CD4-positive, alpha-beta memory T cell (primary cell): ENCODE measurements around the gene PCDH15. TPM values are rescaled to one million over a fixed set of nuclear protein-coding genes. Genes with fewer than 3 reads are reported as not detected.

Experiments
- CTCF ChIA-PET: fragments of 350-600 bp; sonication (Branson Sonifier 250); formaldehyde crosslinking; loops from one replicate; lab custom pipeline; 2021; ENCODE audit warnings: inconsistent platforms; ENCODE audit not compliant: partially characterized antibody; lab: Charles Lee
- POLR2A ChIA-PET: fragments of 350-600 bp; sonication (Branson Sonifier 250); formaldehyde crosslinking; loops from one replicate; lab custom pipeline; 2021; ENCODE audit not compliant: partially characterized antibody; lab: Charles Lee
- DNase-seq, 5 donors: peaks; one replicate each; pipeline versions ENCODE4 v3.0.0 to v3.0.0-alpha.2; 2020 to 2022; ENCODE audit warnings: mixed read lengths in 1 of 5
- H3K27ac ChIP-seq: one replicate; pipeline ENCODE4 v1.7.0; 2013; ENCODE audit warnings: low read depth, low read length
- H3K27me3 ChIP-seq: 2 replicates; pipeline ENCODE4 v1.7.0; 2013; ENCODE audit warnings: mild to moderate bottlenecking, low read length, moderate library complexity; ENCODE audit not compliant: insufficient read depth
- H3K36me3 ChIP-seq: 2 replicates; pipeline ENCODE4 v1.7.0; 2013; ENCODE audit warnings: mild to moderate bottlenecking, low read length, moderate library complexity; ENCODE audit not compliant: insufficient read depth
- H3K4me1 ChIP-seq: 2 replicates; pipeline ENCODE4 v1.7.0; 2013; ENCODE audit warnings: mild to moderate bottlenecking, low read length, moderate library complexity; ENCODE audit not compliant: insufficient read depth
- H3K4me3 ChIP-seq, 2 donors: one replicate each; pipeline ENCODE4 v1.7.0; 2013; ENCODE audit warnings: low read length in 2 of 2, mild to moderate bottlenecking in 1 of 2
- H3K9me3 ChIP-seq, 2 donors: one replicate each; pipeline ENCODE4 v1.7.0; 2013; ENCODE audit warnings: low read length in 2 of 2, control low read depth in 1 of 2; ENCODE audit not compliant: control insufficient read depth in 1 of 2
- H3K27ac Mint-ChIP-seq, 7 donors: one replicate each; pipeline ENCODE4 v1.8.0; 2020 to 2021; ENCODE audit warnings: mixed read lengths in 7 of 7, mild to moderate bottlenecking in 6 of 7, inconsistent platforms in 3 of 7, moderate library complexity in 3 of 7
- H3K27me3 Mint-ChIP-seq, 2 donors: one replicate each; pipeline ENCODE4 v1.8.0; 2020 to 2021; ENCODE audit warnings: mixed read lengths in 2 of 2
- H3K36me3 Mint-ChIP-seq, 2 donors: one replicate each; pipeline ENCODE4 v1.8.0; 2020 to 2021; ENCODE audit warnings: mixed read lengths in 2 of 2, inconsistent platforms in 1 of 2, mild to moderate bottlenecking in 1 of 2
- H3K4me1 Mint-ChIP-seq, 4 donors: one replicate each; pipeline ENCODE4 v1.8.0; 2020 to 2021; ENCODE audit warnings: mixed read lengths in 4 of 4, mild to moderate bottlenecking in 1 of 4
- H3K4me3 Mint-ChIP-seq, 8 donors: one replicate each; pipeline ENCODE4 v1.8.0; 2020 to 2021; ENCODE audit warnings: mixed read lengths in 8 of 8, mild to moderate bottlenecking in 7 of 8, moderate library complexity in 6 of 8, inconsistent platforms in 3 of 8
- H3K9me3 Mint-ChIP-seq, 8 donors: one replicate each; pipeline ENCODE4 v1.8.0; 2020 to 2021; ENCODE audit warnings: mixed read lengths in 8 of 8, mild to moderate bottlenecking in 5 of 8, inconsistent platforms in 3 of 8, moderate library complexity in 1 of 8
- intact Hi-C: fragments of 100-400 bp; cut with micrococcal nuclease; formaldehyde crosslinking; loops from one replicate; pipeline ENCODE4 v1.15.1; 2023
- polyA plus RNA-seq, 2 donors: library from polyadenylated mRNA; unstranded; fragments of 300-500 nt; fragmentation: Illumina TruSeq; gene quantifications; one replicate each; pipeline ENCODE4 v1.2.3, GENCODE V29; 2021
- total RNA-seq, 2 experiments: library from RNA; stranded (reverse); gene quantifications; one replicate each; pipeline ENCODE4 v1.2.3, GENCODE V29; 2021

Gene PCDH15
- total and polyA plus RNA-seq, 4 experiments from 2014 or later, result not detected

DNA sequence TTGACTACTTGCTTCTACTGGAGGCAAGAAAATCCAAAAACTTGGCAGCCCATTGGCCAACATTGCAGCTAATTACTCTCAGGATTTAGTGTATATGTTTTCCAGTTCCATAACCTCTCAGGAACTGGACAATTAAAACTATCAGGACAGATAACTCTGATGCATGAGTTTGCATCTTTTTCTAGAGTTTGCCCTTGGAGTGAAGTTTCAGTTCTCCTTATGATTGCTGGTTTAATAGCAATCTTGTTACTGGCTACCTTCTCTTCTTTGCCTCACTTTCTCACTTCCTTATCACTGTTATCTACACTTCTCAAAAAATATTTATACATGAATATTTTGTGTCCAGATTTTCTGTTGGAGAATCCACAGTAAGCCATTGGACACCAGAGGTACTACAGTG is 735.9 kb downstream of the PCDH15 start:
- Histone ChIP-seq H3K36me3 (no peaks in the 10 kb centered on the region), H3K27me3 (no peaks in the 10 kb centered on the region), H3K9me3 (no peaks in the 10 kb centered on the region), H3K4me3 (no peak overlapping the region), H3K4me1 (no peaks in the 10 kb centered on the region), H3K27ac (no peak overlapping the region)
- ChIA-PET CTCF (no interaction called here), POLR2A (no interaction called here)
- no peaks in the 10 kb centered on the region for H3K4me1 Mint-ChIP-seq
- H3K27ac Mint-ChIP-seq, result no peak overlapping the region
- intact Hi-C loops, result no loop called here
- H3K27me3 Mint-ChIP-seq, result no peaks in the 10 kb centered on the region
- no peaks in the 10 kb centered on the region for H3K36me3 Mint-ChIP-seq
- no peak for DNase-seq
- peaks cover 0 to 14% (median 3%) of the 10 kb centered on the region in 8 donors for H3K9me3 Mint-ChIP-seq
- no peak overlapping the region for H3K4me3 Mint-ChIP-seq

DNA sequence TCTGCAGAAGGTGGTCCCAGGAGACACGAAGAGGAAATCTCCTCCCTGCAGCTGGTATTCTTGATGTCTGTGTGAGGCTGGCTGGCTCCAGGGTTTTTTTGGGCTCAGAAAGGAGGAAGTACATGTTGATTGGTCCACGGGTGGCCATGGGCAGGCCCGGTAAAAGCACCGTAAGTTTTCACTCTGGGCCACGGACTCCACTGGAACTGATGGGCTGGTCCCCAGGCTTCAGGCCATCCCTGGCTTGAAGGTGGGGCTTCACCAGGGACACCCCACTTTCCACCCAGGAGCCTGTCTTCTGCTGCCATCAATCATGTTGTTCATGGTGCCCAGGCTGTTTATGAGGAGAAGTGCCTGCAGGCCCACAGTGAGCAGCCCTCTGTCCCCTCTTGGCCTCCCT is 736.8 kb downstream of the PCDH15 start:
- CTCF ChIA-PET, result no interaction called here
- no peak overlapping the region for H3K4me3 Mint-ChIP-seq

DNA sequence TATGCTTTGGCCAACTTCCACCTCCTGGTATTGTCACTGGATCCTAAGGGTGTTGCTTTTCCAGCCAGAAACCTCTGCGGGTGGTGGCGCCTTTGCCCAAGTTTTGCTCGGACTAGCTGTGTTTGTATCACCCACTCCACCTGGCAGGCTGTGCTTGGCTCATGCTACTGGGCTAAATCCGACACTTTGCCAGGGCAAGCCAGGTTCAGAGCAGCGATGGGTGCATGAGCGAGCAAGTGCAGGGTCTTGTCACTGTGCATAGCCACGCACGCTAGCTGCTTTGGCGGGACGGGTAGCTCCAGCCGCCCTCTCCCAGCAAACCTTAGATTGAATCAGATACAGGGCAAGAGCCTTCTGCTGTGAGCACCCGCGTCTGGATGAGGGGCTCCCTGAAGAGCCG is 737.5 kb downstream of the PCDH15 start:
- peaks cover 2 to 18% (median 6%) of the 10 kb centered on the region in 8 donors for H3K9me3 Mint-ChIP-seq
- no peaks in the 10 kb centered on the region for H3K27me3 Mint-ChIP-seq
- ChIA-PET CTCF (no interaction called here), POLR2A (no interaction called here)
- Histone ChIP-seq H3K27ac (no peak overlapping the region), H3K36me3 (no peaks in the 10 kb centered on the region), H3K4me3 (no peak overlapping the region), H3K9me3 (no peaks in the 10 kb centered on the region), H3K27me3 (no peaks in the 10 kb centered on the region), H3K4me1 (no peaks in the 10 kb centered on the region)
- H3K27ac Mint-ChIP-seq, result no peak overlapping the region
- H3K36me3 Mint-ChIP-seq, result no peaks in the 10 kb centered on the region
- H3K4me1 Mint-ChIP-seq, result no peaks in the 10 kb centered on the region
- intact Hi-C loops, result no loop called here
- no peak overlapping the region for H3K4me3 Mint-ChIP-seq
- DNase-seq, result no peak

More for the DNA sequence above, 736.8 kb downstream of the PCDH15 start:
- peak in 1 of 5 donors; percentile 25 for DNase-seq
- Histone ChIP-seq H3K9me3 (no peaks in the 10 kb centered on the region), H3K4me1 (no peaks in the 10 kb centered on the region), H3K27me3 (no peaks in the 10 kb centered on the region), H3K36me3 (no peaks in the 10 kb centered on the region), H3K27ac (no peak overlapping the region), H3K4me3 (no peak overlapping the region)
- H3K4me1 Mint-ChIP-seq, result no peaks in the 10 kb centered on the region
- H3K36me3 Mint-ChIP-seq, result no peaks in the 10 kb centered on the region
- no peaks in the 10 kb centered on the region for H3K27me3 Mint-ChIP-seq
- intact Hi-C loops, result no loop called here
- POLR2A ChIA-PET, result no interaction called here
- no peak overlapping the region for H3K27ac Mint-ChIP-seq
- peaks cover 2 to 14% (median 6%) of the 10 kb centered on the region in 8 donors for H3K9me3 Mint-ChIP-seq

DNA sequence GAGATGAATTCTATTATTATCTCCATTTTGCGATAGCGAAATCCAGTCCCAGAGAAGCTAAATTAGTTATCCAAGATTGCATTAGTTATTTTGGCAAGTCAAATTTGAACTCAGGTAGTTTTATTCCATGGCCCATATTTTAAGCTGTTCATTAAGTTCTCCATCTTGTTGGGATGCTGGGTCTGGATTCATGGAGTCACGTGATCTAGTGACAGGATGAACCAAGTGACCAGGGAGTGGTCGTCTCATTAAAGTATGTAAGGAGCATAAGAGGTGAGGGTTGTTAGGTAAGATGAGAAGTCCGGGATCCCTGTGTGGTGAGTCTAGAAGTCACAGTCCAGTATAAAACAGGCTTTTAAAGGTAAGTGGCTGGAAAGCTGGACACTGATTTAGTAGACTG is 740.5 kb downstream of the PCDH15 start:
- Mint-ChIP-seq H3K4me3 (no peak overlapping the region), H3K27ac (no peak overlapping the region), H3K4me1 (no peaks in the 10 kb centered on the region), H3K36me3 (no peaks in the 10 kb centered on the region), H3K9me3 (peaks cover 2 to 25% (median 15%) of the 10 kb centered on the region in 8 donors), H3K27me3 (no peaks in the 10 kb centered on the region)
- ChIA-PET POLR2A (no interaction called here), CTCF (no interaction called here)
- no peaks in the 10 kb centered on the region for H3K36me3 ChIP-seq
- H3K27me3 ChIP-seq, result no peaks in the 10 kb centered on the region
- no peaks in the 10 kb centered on the region for H3K4me1 ChIP-seq
- no peak overlapping the region for H3K4me3 ChIP-seq
- intact Hi-C loops, result no loop called here
- DNase-seq, result no peak
- no peaks in the 10 kb centered on the region for H3K9me3 ChIP-seq
- H3K27ac ChIP-seq, result no peak overlapping the region

GRCh38 chr10:54057357-54057756 is 743.7 kb downstream of the PCDH15 start:
- Histone ChIP-seq H3K27ac (no peak overlapping the region), H3K27me3 (no peaks in the 10 kb centered on the region), H3K4me1 (no peaks in the 10 kb centered on the region), H3K9me3 (no peaks in the 10 kb centered on the region), H3K4me3 (no peak overlapping the region), H3K36me3 (no peaks in the 10 kb centered on the region)
- Mint-ChIP-seq H3K36me3 (no peaks in the 10 kb centered on the region), H3K27ac (no peak overlapping the region), H3K27me3 (no peaks in the 10 kb centered on the region), H3K4me3 (no peak overlapping the region), H3K4me1 (no peaks in the 10 kb centered on the region), H3K9me3 (peaks cover 6 to 37% (median 15%) of the 10 kb centered on the region in 8 donors)
- DNase-seq, result no peak
- intact Hi-C loops, result no loop called here
- ChIA-PET POLR2A (no interaction called here), CTCF (no interaction called here)

- H3K27ac ChIP-seq, result no peak overlapping the region
- Mint-ChIP-seq H3K27ac (no peak overlapping the region), H3K36me3 (no peaks in the 10 kb centered on the region), H3K9me3 (peaks cover 0 to 12% (median 6%) of the 10 kb centered on the region in 8 donors), H3K4me3 (no peak overlapping the region), H3K4me1 (no peaks in the 10 kb centered on the region), H3K27me3 (no peaks in the 10 kb centered on the region)
- H3K36me3 ChIP-seq, result no peaks in the 10 kb centered on the region
- DNase-seq, result no peak
- H3K4me3 ChIP-seq, result no peak overlapping the region
- no peaks in the 10 kb centered on the region for H3K27me3 ChIP-seq
- no peaks in the 10 kb centered on the region for H3K9me3 ChIP-seq
- POLR2A ChIA-PET, result no interaction called here
- intact Hi-C loops, result no loop called here
- no peaks in the 10 kb centered on the region for H3K4me1 ChIP-seq
- CTCF ChIA-PET, result no interaction called here
Measured at GRCh38 chr10:54026340-54026739, 774.7 kb downstream of the PCDH15 start.

GRCh38 chr10:54011117-54011516 is 789.9 kb downstream of the PCDH15 start:
- Histone ChIP-seq H3K4me1 (no peaks in the 10 kb centered on the region), H3K36me3 (no peaks in the 10 kb centered on the region), H3K9me3 (no peaks in the 10 kb centered on the region), H3K4me3 (no peak overlapping the region), H3K27ac (no peak overlapping the region), H3K27me3 (no peaks in the 10 kb centered on the region)
- DNase-seq, result no peak
- Mint-ChIP-seq H3K36me3 (no peaks in the 10 kb centered on the region), H3K27me3 (no peaks in the 10 kb centered on the region), H3K4me1 (no peaks in the 10 kb centered on the region), H3K27ac (no peak overlapping the region), H3K9me3 (peaks cover 2 to 32% (median 12%) of the 10 kb centered on the region in 8 donors), H3K4me3 (no peak overlapping the region)
- POLR2A ChIA-PET, result no interaction called here
- CTCF ChIA-PET, result no interaction called here
- intact Hi-C loops, result no loop called here
